Measurements from ENCODE around the gene IL3.

GRCh38 chr5:132055441-132055807 lies 5.0 kb upstream of the IL3 start:
- TF ChIP-seq CTCF (conservative IDR thresholded peaks at IDR 0.05; ENCODE audit: low read length), result no peak
- TF ChIP-seq EZH2phosphoT487 (IDR thresholded peaks at IDR 0.05; ENCODE audit: borderline replicate concordance), result no peak

Measured in Loucy (cell line).